Common myeloid progenitor, CD34-positive (primary cell): ENCODE results near the gene TMEM14C.

Experiments
- CTCF ChIA-PET: fragments of 350-600 bp; sonication (Branson Sonifier 250); formaldehyde crosslinking; loops from one replicate; lab custom pipeline; 2021; ENCODE audit warnings: antibody characterized with exemption; lab: Charles Lee
- POLR2A ChIA-PET: fragments of 350-600 bp; sonication (Branson Sonifier 250); formaldehyde crosslinking; loops from one replicate; lab custom pipeline; 2021; ENCODE audit warnings: antibody characterized with exemption; lab: Charles Lee
- DNase-seq, 3 donors: peaks; one replicate each; pipeline versions ENCODE4 v3.0.0 to v3.0.0-alpha.2; 2013
- H3K27ac ChIP-seq, 2 experiments: 1 replicate in 1 of 2; 2 replicates in 1 of 2; pipeline ENCODE4 v1.7.0; 2013; ENCODE audit warnings: inconsistent platforms in 2 of 2, low read length in 2 of 2, mild to moderate bottlenecking in 2 of 2, low read depth in 1 of 2, moderate library complexity in 1 of 2; ENCODE audit not compliant: severe bottlenecking in 2 of 2, insufficient read depth in 1 of 2, poor library complexity in 1 of 2
- H3K27me3 ChIP-seq, 5 experiments: replicated peaks in 2 of 5; 1 replicate in 3 of 5; 2 replicates in 2 of 5; pipeline versions ENCODE4 v1.6.1 to v1.7.0; 2013; ENCODE audit warnings: low read length in 4 of 5, mild to moderate bottlenecking in 2 of 5, moderate library complexity in 2 of 5, inconsistent platforms in 1 of 5; ENCODE audit not compliant: insufficient read depth in 5 of 5, control insufficient read depth in 4 of 5
- H3K36me3 ChIP-seq, 4 experiments: 1 replicate in 2 of 4; 2 replicates in 2 of 4; pipeline versions ENCODE4 v1.6.1 to v1.7.0; 2013; ENCODE audit warnings: low read length in 3 of 4, control low read depth in 1 of 4, mild to moderate bottlenecking in 1 of 4; ENCODE audit not compliant: control insufficient read depth in 4 of 4, insufficient read depth in 4 of 4
- H3K4me1 ChIP-seq, 4 experiments: 1 replicate in 3 of 4; 2 replicates in 1 of 4; pipeline versions ENCODE4 v1.6.1 to v1.7.1; 2013; ENCODE audit warnings: low read length in 3 of 4, mild to moderate bottlenecking in 3 of 4, control low read depth in 1 of 4, inconsistent platforms in 1 of 4, moderate library complexity in 1 of 4; ENCODE audit not compliant: control insufficient read depth in 4 of 4, insufficient read depth in 4 of 4; ENCODE audit errors: control extremely low read depth in 1 of 4
- H3K4me3 ChIP-seq, 7 experiments: 1 replicate in 4 of 7; 2 replicates in 3 of 7; pipeline versions ENCODE4 v1.5.1 to v1.7.0; 2013; ENCODE audit warnings: mild to moderate bottlenecking in 7 of 7, low read length in 6 of 7, moderate library complexity in 6 of 7, inconsistent platforms in 2 of 7, low read depth in 2 of 7, control low read depth in 1 of 7; ENCODE audit not compliant: insufficient read depth in 4 of 7, control insufficient read depth in 1 of 7; ENCODE audit errors: extremely low read depth in 1 of 7
- H3K9me3 ChIP-seq, 5 experiments: 1 replicate in 4 of 5; 2 replicates in 1 of 5; pipeline versions ENCODE4 v1.6.1 to v1.7.1; 2013; ENCODE audit warnings: low read length in 4 of 5, mild to moderate bottlenecking in 2 of 5, inconsistent platforms in 1 of 5, low read depth in 1 of 5, moderate library complexity in 1 of 5; ENCODE audit not compliant: control insufficient read depth in 4 of 5, insufficient read depth in 2 of 5; ENCODE audit errors: control extremely low read depth in 1 of 5
- WGBS: methylation state at CpG from one replicate; pipeline ENCODE4 v1.1.5; 2013; ENCODE audit not compliant: insufficient coverage; 5-methylcytosine and 5-hydroxymethylcytosine counted together

TMEM14C gene

GRCh38 chr6:10778230-10778629 is 55.4 kb downstream of the TMEM14C start:
- H3K27me3 ChIP-seq: no peaks in the 10 kb centered on the region
- CTCF ChIA-PET: interaction anchor here (1.7 kb wide), 1 partner anchor 23 kb away, joined by 4 read pairs; no protein-coding TSS in a partner anchor
- H3K4me1 ChIP-seq: peaks cover 0 to 5% (median 2%) of the 10 kb centered on the region in 4 experiments
- H3K27ac ChIP-seq: no peak overlapping the region
- no peak overlapping the region for H3K4me3 ChIP-seq
- H3K9me3 ChIP-seq: no peaks in the 10 kb centered on the region
- DNase-seq: no peak
- WGBS: 100% methylated on average over 2 of the region's 3 CpGs
- POLR2A ChIA-PET: no interaction called here
- peaks cover 0 to 8% (median 4%) of the 10 kb centered on the region in 4 experiments for H3K36me3 ChIP-seq

DNA sequence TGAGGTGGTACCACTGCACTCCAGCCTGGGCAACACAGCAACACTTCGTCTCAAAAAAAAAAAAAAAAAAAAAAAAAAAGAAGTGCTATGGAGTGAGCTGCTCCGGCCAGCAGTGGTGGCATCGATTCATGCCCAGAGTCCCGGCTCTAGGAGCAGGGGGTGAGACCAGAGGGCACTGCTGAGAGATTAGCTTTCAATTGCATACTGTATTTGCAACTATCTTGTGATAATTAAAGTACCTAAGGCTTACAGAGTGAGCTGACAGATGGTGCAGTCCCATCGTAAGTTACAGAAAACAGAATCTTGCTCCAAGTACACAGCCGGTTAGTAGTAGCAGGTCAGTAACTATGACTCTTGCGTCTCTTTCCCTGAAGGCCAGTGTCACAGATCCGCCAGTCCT is 56.2 kb downstream of the TMEM14C start:
- Histone ChIP-seq H3K36me3 (peaks cover 0 to 8% (median 4%) of the 10 kb centered on the region in 4 experiments), H3K27me3 (no peaks in the 10 kb centered on the region), H3K9me3 (no peaks in the 10 kb centered on the region), H3K4me3 (no peak overlapping the region), H3K4me1 (peaks cover 0 to 5% (median 2%) of the 10 kb centered on the region in 4 experiments), H3K27ac (no peak overlapping the region)
- CTCF ChIA-PET: interaction anchor here (1.1 to 1.7 kb wide), 2 partner anchors 9 to 22 kb away, joined by 4 read pairs; no protein-coding TSS in a partner anchor
- POLR2A ChIA-PET: no interaction called here
- no peak for DNase-seq
- WGBS: 96% methylated on average over 4 of the region's 8 CpGs
